Erythroblast (primary cell): ENCODE results near the gene OR10D3.

Source experiments
- GATA1 ChIP-seq: IDR thresholded peaks from 2 replicates; pipeline ENCODE4 v1.6.1; 2011; ENCODE audit warnings: low read depth, mild to moderate bottlenecking, control low read depth, low read length, moderate library complexity
- POLR2A ChIP-seq: IDR thresholded peaks from 2 replicates; pipeline ENCODE4 v1.6.1; 2011; ENCODE audit warnings: mild to moderate bottlenecking, low read length

GRCh38 chr11:124197999-124198398 is 14.9 kb downstream of the OR10D3 start:
- TF ChIP-seq POLR2A (no peak), GATA1 (no peak)
